ENCODE measurements around the gene SCYL1.

The SCYL1 gene

DNA sequence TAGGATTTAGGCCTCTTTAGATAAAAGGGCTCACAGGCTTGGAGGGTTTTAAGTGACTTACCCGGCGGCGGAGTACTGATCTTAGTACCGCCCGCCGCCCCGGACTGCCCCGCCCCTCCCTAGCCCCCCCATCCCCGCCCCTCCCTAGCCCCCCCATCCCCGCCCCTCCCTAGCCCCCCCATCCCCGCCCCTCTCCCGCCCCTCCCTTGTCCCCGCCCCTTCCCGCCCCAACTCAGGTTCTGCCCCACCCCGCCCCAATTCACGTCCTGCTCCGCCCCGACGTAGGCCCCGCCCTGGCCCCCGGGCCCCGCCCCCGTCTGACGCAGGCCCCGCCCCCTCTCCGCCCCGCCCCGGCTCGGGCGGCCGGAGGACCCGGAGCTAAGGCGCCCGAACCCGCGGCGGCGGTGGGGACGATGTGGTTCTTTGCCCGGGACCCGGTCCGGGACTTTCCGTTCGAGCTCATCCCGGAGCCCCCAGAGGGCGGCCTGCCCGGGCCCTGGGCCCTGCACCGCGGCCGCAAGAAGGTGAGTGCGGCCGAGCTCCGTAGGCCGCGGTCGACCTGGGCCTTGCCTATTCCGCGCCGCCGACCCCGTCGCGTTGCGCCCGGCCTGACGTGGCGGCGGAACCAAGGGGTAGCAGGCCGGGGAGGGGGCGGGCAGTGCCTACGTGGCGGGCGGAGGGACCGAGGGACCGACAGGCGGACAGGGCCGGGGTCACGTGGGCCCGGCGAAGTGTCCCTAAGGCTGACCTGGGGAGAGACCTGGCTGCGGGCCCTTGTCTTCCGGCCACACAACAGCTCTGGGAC lies at the start of gene SCYL1:
Gene SCYL1 (plus strand): TSS at position 343 of the 805 bp plus-strand sequence. CDS start 71 bp downstream, at position 414.
- peaks cover 3% of the 10 kb centered on the region; the same call in 1 of the 2 replicates for H3K4me1 ChIP-seq
- peak; percentile 82 to 84 for DNase-seq (ENCODE audit: low spot score in 2 of 2)
- H3K36me3 ChIP-seq (replicated peaks) = peaks cover 23% of the 10 kb centered on the region
- H3K4me3 ChIP-seq = peak within 1 kb of the TSS; percentile 88
- H3K9me3 ChIP-seq = no peaks in the 10 kb centered on the region
- in situ Hi-C loops (cut with MboI; ENCODE audit: low sequenced_read_pairs) = no loop called here
- no peaks in the 10 kb centered on the region for H3K27me3 ChIP-seq (ENCODE audit: low read depth)

DNA sequence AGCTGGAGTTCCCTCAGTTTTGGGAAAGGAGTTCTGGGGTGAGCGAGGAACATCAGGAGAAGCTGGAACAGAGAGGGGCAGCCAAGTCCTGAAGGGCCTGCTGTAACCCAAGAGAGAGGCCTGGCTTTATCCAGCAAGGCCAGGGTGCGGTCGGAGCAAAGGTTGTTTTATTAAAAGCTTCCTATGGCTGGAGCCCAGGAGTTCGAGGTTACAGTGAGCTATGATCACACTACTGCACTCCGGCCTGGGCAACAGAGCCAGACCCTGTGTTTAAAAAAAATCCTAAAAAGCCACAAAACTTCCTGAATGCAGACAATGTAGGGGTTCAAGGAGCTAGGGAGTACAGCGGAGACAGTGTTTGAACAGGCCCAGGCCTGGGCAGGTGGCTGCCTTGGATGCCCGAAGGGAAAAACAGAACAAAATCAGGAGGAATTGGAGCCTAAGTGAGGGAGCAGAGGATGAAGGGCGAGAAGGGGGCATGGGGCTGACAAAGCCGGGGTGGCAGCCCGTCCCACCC lies 48.2 kb upstream of the SCYL1 start:
- no peaks in the 10 kb centered on the region for H3K9me3 ChIP-seq
- peaks cover 7% of the 10 kb centered on the region; the same call in 1 of the 2 replicates for H3K36me3 ChIP-seq (replicated peaks)
- in situ Hi-C loops (cut with MboI; ENCODE audit: low sequenced_read_pairs) = no loop called here
- no peak for DNase-seq (ENCODE audit: low spot score in 2 of 2)
- peak overlapping the region; percentile 87 for H3K4me3 ChIP-seq
- H3K4me1 ChIP-seq = peaks cover 37% of the 10 kb centered on the region
- no peaks in the 10 kb centered on the region for H3K27me3 ChIP-seq (ENCODE audit: low read depth)

- Histone ChIP-seq H3K9me3 (no peaks in the 10 kb centered on the region), H3K4me3 (peak overlapping the region; percentile 87), H3K36me3 (replicated peaks) (peaks cover 7% of the 10 kb centered on the region; the same call in 1 of the 2 replicates), H3K4me1 (peaks cover 30% of the 10 kb centered on the region), H3K27me3 (ENCODE audit: low read depth) (no peaks in the 10 kb centered on the region)
- in situ Hi-C loops (cut with MboI; ENCODE audit: low sequenced_read_pairs) = no loop called here
- peak; percentile 91 to 95 for DNase-seq (ENCODE audit: low spot score in 2 of 2)
Measured at GRCh38 chr11:65477149-65477965, 47.5 kb upstream of the SCYL1 start.

- DNase-seq (ENCODE audit: low spot score in 2 of 2) = no peak
- Histone ChIP-seq H3K36me3 (replicated peaks) (peaks cover 7% of the 10 kb centered on the region; the same call in 1 of the 2 replicates), H3K4me1 (peaks cover 29% of the 10 kb centered on the region), H3K4me3 (no peak overlapping the region), H3K9me3 (no peaks in the 10 kb centered on the region), H3K27me3 (ENCODE audit: low read depth) (no peaks in the 10 kb centered on the region)
- in situ Hi-C loops (cut with MboI; ENCODE audit: low sequenced_read_pairs) = no loop called here
Measured at GRCh38 chr11:65478388-65479183, 46.3 kb upstream of the SCYL1 start.

DNA sequence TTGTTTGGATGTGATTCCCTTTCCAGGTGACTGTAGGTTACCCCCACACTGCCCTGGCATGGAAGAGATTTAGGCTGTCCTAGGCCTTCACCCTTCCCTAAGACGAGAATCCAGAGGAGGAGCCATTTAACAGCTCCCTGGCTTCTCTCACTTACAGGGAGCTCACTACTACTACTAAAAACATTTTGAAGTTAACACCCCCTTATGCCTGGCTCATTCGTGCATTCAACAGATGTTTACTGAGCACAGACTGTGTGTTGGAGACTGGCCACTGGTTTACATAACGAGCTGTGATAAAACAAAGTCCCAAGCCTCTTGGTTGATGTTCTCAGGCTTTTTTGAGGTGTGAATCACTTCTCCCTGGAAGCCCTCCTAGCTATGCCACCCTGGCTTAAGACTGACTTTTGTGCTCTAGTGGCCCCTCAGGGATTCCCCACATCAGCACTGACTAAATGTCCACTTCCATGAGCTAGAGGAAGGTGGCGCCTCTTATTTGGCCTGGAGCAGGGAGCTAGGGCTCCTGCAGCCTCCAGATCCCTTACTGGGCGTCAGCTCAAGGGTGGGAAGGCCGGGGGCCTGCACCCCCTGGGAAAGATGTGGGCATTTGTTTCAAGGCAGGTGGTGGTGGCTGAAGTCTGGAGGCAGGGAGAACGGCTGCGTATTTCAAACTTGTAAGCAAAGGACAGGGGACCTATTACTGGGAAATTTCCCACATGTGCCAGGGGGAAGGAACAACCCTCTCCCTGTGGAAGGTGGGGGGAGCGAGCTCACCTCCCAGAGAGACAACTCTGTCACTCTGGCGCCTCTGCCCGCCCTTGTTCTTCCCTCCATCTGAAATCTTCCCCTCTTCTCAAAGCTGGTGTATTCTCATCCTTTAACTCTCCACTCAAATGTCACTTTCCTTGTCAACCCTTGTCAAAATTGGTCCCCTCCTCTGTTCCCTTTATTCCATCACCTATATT lies 45.4 kb upstream of the SCYL1 start:
- Histone ChIP-seq H3K4me1 (peaks cover 32% of the 10 kb centered on the region), H3K4me3 (no peak overlapping the region), H3K27me3 (ENCODE audit: low read depth) (no peaks in the 10 kb centered on the region), H3K36me3 (replicated peaks) (peaks cover 7% of the 10 kb centered on the region; the same call in 1 of the 2 replicates), H3K9me3 (no peaks in the 10 kb centered on the region)
- DNase-seq (ENCODE audit: low spot score in 2 of 2) = peak in 1 of 2 experiments; percentile 53
- in situ Hi-C loops (cut with MboI; ENCODE audit: low sequenced_read_pairs) = no loop called here

GRCh38 chr11:65482306-65482850 lies 42.5 kb upstream of the SCYL1 start:
- no peaks in the 10 kb centered on the region for H3K27me3 ChIP-seq (ENCODE audit: low read depth)
- H3K4me3 ChIP-seq = no peak overlapping the region
- in situ Hi-C loops (cut with MboI; ENCODE audit: low sequenced_read_pairs) = no loop called here
- no peaks in the 10 kb centered on the region for H3K9me3 ChIP-seq
- no peak for DNase-seq (ENCODE audit: low spot score in 2 of 2)
- no peaks in the 10 kb centered on the region for H3K36me3 ChIP-seq (replicated peaks)
- peaks cover 49% of the 10 kb centered on the region for H3K4me1 ChIP-seq

GRCh38 chr11:65485920-65486219 lies 39.0 kb upstream of the SCYL1 start:
- Histone ChIP-seq H3K4me3 (no peak overlapping the region), H3K9me3 (no peaks in the 10 kb centered on the region), H3K36me3 (replicated peaks) (no peaks in the 10 kb centered on the region), H3K4me1 (peaks cover 51% of the 10 kb centered on the region), H3K27me3 (ENCODE audit: low read depth) (no peaks in the 10 kb centered on the region)
- DNase-seq (ENCODE audit: low spot score in 2 of 2) = peak in 1 of 2 experiments; percentile 39
- in situ Hi-C loops (cut with MboI; ENCODE audit: low sequenced_read_pairs) = no loop called here

- Histone ChIP-seq H3K4me1 (peaks cover 54% of the 10 kb centered on the region), H3K9me3 (no peaks in the 10 kb centered on the region), H3K4me3 (no peak overlapping the region), H3K36me3 (replicated peaks) (no peaks in the 10 kb centered on the region), H3K27me3 (ENCODE audit: low read depth) (no peaks in the 10 kb centered on the region)
- in situ Hi-C loops (cut with MboI; ENCODE audit: low sequenced_read_pairs) = no loop called here
- DNase-seq (ENCODE audit: low spot score in 2 of 2) = peak in 1 of 2 experiments; percentile 37
Measured at GRCh38 chr11:65486570-65487466, 38.1 kb upstream of the SCYL1 start.

- H3K27me3 ChIP-seq (ENCODE audit: low read depth) = no peaks in the 10 kb centered on the region
- no peak overlapping the region for H3K4me3 ChIP-seq
- peaks cover 63% of the 10 kb centered on the region for H3K4me1 ChIP-seq
- DNase-seq (ENCODE audit: low spot score in 2 of 2) = peak; percentile 98 to 100
- H3K9me3 ChIP-seq = no peaks in the 10 kb centered on the region
- in situ Hi-C loops (cut with MboI; ENCODE audit: low sequenced_read_pairs) = no loop called here
- no peaks in the 10 kb centered on the region for H3K36me3 ChIP-seq (replicated peaks)
Measured at GRCh38 chr11:65487467-65488272, 37.2 kb upstream of the SCYL1 start.

GRCh38 chr11:65488273-65489034 lies 36.4 kb upstream of the SCYL1 start:
- in situ Hi-C loops (cut with MboI; ENCODE audit: low sequenced_read_pairs) = no loop called here
- no peak overlapping the region for H3K4me3 ChIP-seq
- H3K27me3 ChIP-seq (ENCODE audit: low read depth) = no peaks in the 10 kb centered on the region
- DNase-seq (ENCODE audit: low spot score in 2 of 2) = peak in 1 of 2 experiments; percentile 24
- no peaks in the 10 kb centered on the region for H3K9me3 ChIP-seq
- no peaks in the 10 kb centered on the region for H3K36me3 ChIP-seq (replicated peaks)
- H3K4me1 ChIP-seq = peaks cover 71% of the 10 kb centered on the region
